HepG2 (cell line): ENCODE results near the gene TIFAB. TPM values are rescaled to one million over a fixed set of nuclear protein-coding genes. Genes with fewer than 3 reads are reported as not detected.

Source experiments
- AGO2 ChIP-seq: fragments of 200-400 bp; formaldehyde crosslinking; optimal IDR thresholded peaks from 2 replicates; pipeline ENCODE3; 2017; ENCODE audit warnings: mild to moderate bottlenecking, low read depth, low read length, moderate library complexity
- ARNTL ChIP-seq: sonication (generic); formaldehyde crosslinking; IDR thresholded peaks from 2 replicates; pipeline ENCODE4 v1.4.0; 2020; ENCODE audit warnings: mild to moderate bottlenecking, missing genetic modification reagents
- CREB3 ChIP-seq: sonication (generic); formaldehyde crosslinking; IDR thresholded peaks from 2 replicates; pipeline ENCODE4 v1.5.0; 2020; ENCODE audit warnings: missing genetic modification reagents
- ELF1 ChIP-seq: sonication (generic); formaldehyde crosslinking; IDR thresholded peaks from 2 replicates; pipeline ENCODE4 v1.4.0; 2020; ENCODE audit warnings: missing genetic modification reagents
- ISX ChIP-seq: sonication (generic); formaldehyde crosslinking; conservative IDR thresholded peaks from 2 replicates; pipeline ENCODE4 v1.5.0; 2020; ENCODE audit warnings: missing genetic modification reagents
- MED1 ChIP-seq: sonication (generic); formaldehyde crosslinking; IDR thresholded peaks from 2 replicates; pipeline ENCODE4 v1.4.0; 2020; ENCODE audit warnings: missing genetic modification reagents
- MZF1 ChIP-seq: sonication (generic); formaldehyde crosslinking; IDR thresholded peaks from 2 replicates; pipeline ENCODE4 v1.8.1; 2023; ENCODE audit warnings: mild to moderate bottlenecking, missing genetic modification reagents, borderline replicate concordance
- PHB2 ChIP-seq: fragments of 450-650 bp; IDR thresholded peaks from 2 replicates; pipeline ENCODE4 v1.6.1; 2018; ENCODE audit not compliant: partially characterized antibody
- PHF5A ChIP-seq: IDR thresholded peaks from one replicate; pipeline ENCODE4 v1.6.1; 2018; ENCODE audit warnings: low read depth, missing genetic modification reagents; ENCODE audit not compliant: unreplicated experiment
- POLR2AphosphoS5 ChIP-seq: IDR thresholded peaks from 2 replicates; pipeline ENCODE4 v1.6.1; 2012; ENCODE audit warnings: low read depth, low read length
- SSRP1 ChIP-seq: IDR thresholded peaks from 2 replicates; pipeline ENCODE4 v1.6.1; 2016; ENCODE audit warnings: control low read depth
- TAF15 ChIP-seq: fragments of 200-400 bp; formaldehyde crosslinking; IDR thresholded peaks from one replicate; pipeline ENCODE4 v1.6.1; 2018; ENCODE audit warnings: mild to moderate bottlenecking, low read depth, low read length; ENCODE audit not compliant: poor library complexity, severe bottlenecking
- TCF7L2 ChIP-seq: IDR thresholded peaks from 2 replicates; pipeline ENCODE4 v1.6.1; 2011; ENCODE audit warnings: mild to moderate bottlenecking, low read depth, low read length, moderate library complexity
- TMF1 ChIP-seq: sonication (generic); formaldehyde crosslinking; IDR thresholded peaks from 2 replicates; pipeline ENCODE4 v1.8.1; 2022; ENCODE audit warnings: low read depth, missing genetic modification reagents
- TSC22D2 ChIP-seq: sonication (generic); formaldehyde crosslinking; IDR thresholded peaks from 2 replicates; pipeline ENCODE4 v1.5.1; 2020; ENCODE audit warnings: missing genetic modification reagents, mild to moderate bottlenecking, borderline replicate concordance
- YY1 ChIP-seq: IDR thresholded peaks from 2 replicates; pipeline ENCODE4 v1.6.1; 2011; ENCODE audit warnings: low read length, low read depth, moderate library complexity, mild to moderate bottlenecking; ENCODE audit not compliant: insufficient read depth, insufficient replicate concordance
- ZBTB26 ChIP-seq: IDR thresholded peaks from 2 replicates; pipeline ENCODE4 v1.6.1; 2016; ENCODE audit warnings: missing compliant biosample characterization, missing genetic modification reagents, borderline replicate concordance
- ZBTB49 ChIP-seq: sonication (generic); formaldehyde crosslinking; IDR thresholded peaks from 2 replicates; pipeline ENCODE4 v1.4.0; 2020; ENCODE audit warnings: missing genetic modification reagents, borderline replicate concordance
- ZNF331 ChIP-seq: sonication (generic); formaldehyde crosslinking; IDR thresholded peaks from 2 replicates; pipeline ENCODE4 v1.4.0; 2020; ENCODE audit warnings: missing genetic modification reagents
- ZNF512 ChIP-seq: sonication (generic); formaldehyde crosslinking; IDR thresholded peaks from 2 replicates; pipeline ENCODE4 v1.4.0; 2020; ENCODE audit warnings: mild to moderate bottlenecking, missing genetic modification reagents
- ZNF740 ChIP-seq: sonication (generic); formaldehyde crosslinking; IDR thresholded peaks from 2 replicates; pipeline ENCODE4 v1.4.0; 2020; ENCODE audit warnings: missing genetic modification reagents
- ZNF792 ChIP-seq: IDR thresholded peaks from 2 replicates; pipeline ENCODE4 v1.6.1; 2016
- ZNF83 ChIP-seq: sonication (generic); formaldehyde crosslinking; IDR thresholded peaks from 2 replicates; pipeline ENCODE4 v1.4.0; 2020; ENCODE audit warnings: missing genetic modification reagents, mild to moderate bottlenecking, borderline replicate concordance
- ZSCAN25 ChIP-seq: sonication (generic); formaldehyde crosslinking; IDR thresholded peaks from 2 replicates; pipeline ENCODE4 v1.8.0; 2022; ENCODE audit warnings: mild to moderate bottlenecking, missing genetic modification reagents
- polyA plus RNA-seq, 8 experiments: library from polyadenylated mRNA; depleted of rRNA in 3 of 8; stranded (reverse) in 7 of 8; unstranded in 1 of 8; fragments of >200 nt; fragmentation: Illumina TruSeq in 4 of 8; extraction: Trizol in 4 of 8; gene quantifications; 2 replicates each; pipeline versions ENCODE4 v1.2.1 to v1.2.3, GENCODE V29; 2011 to 2016; ENCODE audit warnings: low read depth in 4 of 8, missing spikeins in 1 of 8, mixed read lengths in 1 of 8; ENCODE audit not compliant: insufficient read depth in 1 of 8
- total RNA-seq, 5 experiments: library from RNA; depleted of rRNA; stranded (reverse); fragments of >200 nt; fragmentation: Illumina TruSeq; extraction: Trizol; gene quantifications; 2 replicates each; pipeline ENCODE4 v1.2.3, GENCODE V29; 2016; ENCODE audit warnings: low read depth in 1 of 5

TIFAB gene
- total and polyA plus RNA-seq, 2 of the 13 experiments (the other 11 are each of a cell fraction or from before 2014, with no cell fraction given) = not detected

GRCh38 chr5:135488727-135489465, 36.7 kb upstream of the TIFAB start (continued):
- no peak for TF ChIP-seq MZF1
- no peak for TF ChIP-seq POLR2AphosphoS5
- no peak for TF ChIP-seq ZSCAN25 (CRISPR knock-in tag)
- no peak for TF ChIP-seq TAF15
- TF ChIP-seq TCF7L2 = no peak
- TF ChIP-seq TMF1 (CRISPR knock-in tag) = no peak
- TF ChIP-seq YY1 = no peak
- no peak; the same call in 1 of the 2 replicates for TF ChIP-seq MED1 (CRISPR knock-in tag)
- no peak for TF ChIP-seq CREB3 (CRISPR knock-in tag)
- TF ChIP-seq ZNF83 = no peak
- TF ChIP-seq ZNF331 (CRISPR knock-in tag) = no peak
- no peak for TF ChIP-seq ISX
- 0 out of 2 replicates have a peak, but pooled peaks have one; percentile 23 for TF ChIP-seq ZNF792 (CRISPR knock-in tag)
- TF ChIP-seq SSRP1 (CRISPR knock-in tag) = no peak
- TF ChIP-seq ZBTB49 (CRISPR knock-in tag) = no peak
- TF ChIP-seq ZNF740 (CRISPR knock-in tag) = no peak
- no peak for TF ChIP-seq PHF5A
- TF ChIP-seq ZBTB26 (CRISPR knock-in tag) = no peak
- no peak for TF ChIP-seq ELF1 (CRISPR knock-in tag)
- TF ChIP-seq AGO2 = peak; percentile 56
- no peak for TF ChIP-seq TSC22D2
- TF ChIP-seq PHB2 = no peak
- no peak for TF ChIP-seq ZNF512 (CRISPR knock-in tag)
- TF ChIP-seq ARNTL (CRISPR knock-in tag) = no peak
